GM23248 (cell line): ENCODE results near the gene NHERF2.

Source experiments
- EZH2 ChIP-seq: fragments of 200-600 bp; sonication (generic); IDR thresholded peaks from 2 replicates; pipeline ENCODE4 v1.6.1; 2018; ENCODE audit warnings: antibody characterized with exemption, mild to moderate bottlenecking; ENCODE audit not compliant: insufficient read depth, poor library complexity, severe bottlenecking
- EZH2phosphoT487 ChIP-seq: fragments of 200-600 bp; sonication (generic); IDR thresholded peaks from 2 replicates; pipeline ENCODE4 v1.6.1; 2018; ENCODE audit warnings: antibody characterized with exemption, moderate library complexity, mild to moderate bottlenecking, low read depth; ENCODE audit not compliant: insufficient read depth

DNA sequence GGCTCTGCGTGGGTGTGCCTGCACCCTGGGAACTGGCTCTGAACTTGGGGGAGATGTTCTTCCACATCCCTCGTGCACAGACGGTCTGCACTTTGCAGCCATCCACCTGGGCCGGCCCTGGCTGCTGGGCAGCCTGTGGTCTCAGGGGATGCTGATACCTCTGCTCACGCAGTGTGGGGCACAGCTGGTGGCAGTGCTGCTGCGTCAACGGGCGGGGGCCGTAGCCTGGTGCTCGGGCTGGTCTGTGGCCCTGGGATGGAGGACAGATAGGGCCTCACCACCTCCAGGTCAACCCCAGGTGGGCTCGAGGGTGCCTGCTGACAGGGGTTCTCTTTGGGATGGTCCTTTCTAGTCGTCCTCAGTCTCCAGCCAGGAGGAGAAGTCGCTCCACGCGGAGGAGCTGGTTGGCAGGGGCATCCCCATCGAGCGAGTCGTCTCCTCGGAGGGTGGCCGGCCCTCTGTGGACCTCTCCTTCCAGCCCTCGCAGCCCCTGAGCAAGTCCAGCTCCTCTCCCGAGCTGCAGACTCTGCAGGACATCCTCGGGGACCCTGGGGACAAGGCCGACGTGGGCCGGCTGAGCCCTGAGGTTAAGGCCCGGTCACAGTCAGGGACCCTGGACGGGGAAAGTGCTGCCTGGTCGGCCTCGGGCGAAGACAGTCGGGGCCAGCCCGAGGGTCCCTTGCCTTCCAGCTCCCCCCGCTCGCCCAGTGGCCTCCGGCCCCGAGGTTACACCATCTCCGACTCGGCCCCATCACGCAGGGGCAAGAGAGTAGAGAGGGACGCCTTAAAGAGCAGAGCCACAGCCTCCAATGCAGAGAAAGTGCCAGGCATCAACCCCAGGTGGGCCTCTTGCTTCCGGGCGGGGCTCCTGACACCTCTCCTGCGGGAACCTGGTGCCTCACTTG lies 57.4 kb downstream of the NHERF2 start:
- TF ChIP-seq EZH2 = no peak
- no peak for TF ChIP-seq EZH2phosphoT487
